Tibial nerve (tissue), 4 donors: ENCODE results near the gene SUSD5. TPM values are rescaled to one million over a fixed set of nuclear protein-coding genes. Genes with fewer than 3 reads are reported as not detected.

Source experiments
- DNase-seq, 2 donors: peaks; one replicate each; pipeline ENCODE4 v3.0.0-alpha.2; 2019; ENCODE audit warnings: low spot score in 2 of 2
- H3K27ac ChIP-seq, 4 donors: fragments of 200-600 bp; sonication (generic) in 3 of 4; one replicate each; pipeline ENCODE4 v1.5.1; 2017 to 2019; ENCODE audit warnings: mild to moderate bottlenecking in 1 of 4
- H3K27me3 ChIP-seq, 2 donors: fragments of 200-600 bp; sonication (generic) in 1 of 2; one replicate each; pipeline versions ENCODE4 v1.5.1 to v1.6.0; 2017 to 2019
- H3K36me3 ChIP-seq, 3 donors: fragments of 200-600 bp; sonication (generic); one replicate each; pipeline ENCODE4 v1.5.1; 2018 to 2019
- H3K4me1 ChIP-seq, 4 donors: fragments of 200-600 bp; sonication (generic) in 3 of 4; one replicate each; pipeline ENCODE4 v1.5.1; 2017 to 2019
- H3K4me3 ChIP-seq, 4 donors: fragments of 200-600 bp; sonication (generic) in 3 of 4; one replicate each; pipeline ENCODE4 v1.5.1; 2017 to 2019; ENCODE audit warnings: mild to moderate bottlenecking in 1 of 4, moderate library complexity in 1 of 4
- H3K9me3 ChIP-seq, 4 donors: fragments of 200-600 bp; sonication (generic) in 3 of 4; one replicate each; pipeline ENCODE4 v1.5.1; 2017 to 2019
- CTCF ChIP-seq, 5 experiments: fragments of 200-600 bp in 3 of 5; fragments of 450-650 bp in 2 of 5; sonication (generic) in 3 of 5; IDR thresholded peaks; one replicate each; pipeline ENCODE4 v1.5.1; 2016 to 2019; ENCODE audit warnings: antibody characterized with exemption in 5 of 5, mild to moderate bottlenecking in 3 of 5, moderate library complexity in 2 of 5
- EP300 ChIP-seq, 2 donors: sonication (generic); formaldehyde crosslinking; IDR thresholded peaks; one replicate each; pipeline ENCODE4 v1.6.1; 2017; ENCODE audit warnings: antibody characterized with exemption in 2 of 2, mild to moderate bottlenecking in 1 of 2
- POLR2A ChIP-seq, 2 donors: fragments of 450-650 bp; IDR thresholded peaks; one replicate each; pipeline ENCODE4 v1.6.1; 2017; ENCODE audit warnings: antibody characterized with exemption in 2 of 2, mild to moderate bottlenecking in 2 of 2, moderate library complexity in 2 of 2
- WGBS, 2 donors: methylation state at CpG; one replicate each; pipeline ENCODE4 v1.1.5; 2018; 5-methylcytosine and 5-hydroxymethylcytosine counted together
- total RNA-seq, 4 donors: library from RNA; depleted of rRNA; stranded (reverse); fragments of >200 nt; gene quantifications; one replicate each; pipeline ENCODE4 v1.1.0, GENCODE V29; 2016

SUSD5 gene
- total RNA-seq, 4 donors from 2014 or later, result 0.90 to 12.6 (median 4.3) TPM

- DNase-seq, result no peak
- H3K36me3 ChIP-seq, result no peaks in the 10 kb centered on the region
- H3K9me3 ChIP-seq, result no peaks in the 10 kb centered on the region
- TF ChIP-seq EP300 (IDR thresholded peaks at IDR 0.05) (no peak), CTCF (IDR thresholded peaks at IDR 0.05) (no peak), POLR2A (IDR thresholded peaks at IDR 0.05) (no peak)
- H3K4me3 ChIP-seq, result peak overlapping the region; percentile 22 to 52 (median 43)
- 1 to 2% methylated on average over 16 to 19 of the region's 19 CpGs for WGBS, 2 donors
- peaks cover 0 to 17% (median 11%) of the 10 kb centered on the region in 4 donors for H3K4me1 ChIP-seq
- H3K27me3 ChIP-seq, result peaks cover 0 to 26% of the 10 kb centered on the region in 2 donors
- peak overlapping the region in 1 of 4 donors; percentile 22 for H3K27ac ChIP-seq
These were observed 654 bp downstream of the SUSD5 start for GRCh38 chr3:33217866-33218445.

- H3K36me3 ChIP-seq, result no peaks in the 10 kb centered on the region
- WGBS, 2 donors, result 94 to 95% methylated on average over 3 of the region's 3 CpGs
- no peak overlapping the region for H3K27ac ChIP-seq
- TF ChIP-seq EP300 (IDR thresholded peaks at IDR 0.05), result no peak
- no peak for TF ChIP-seq POLR2A (IDR thresholded peaks at IDR 0.05)
- TF ChIP-seq CTCF (IDR thresholded peaks at IDR 0.05), result no peak
- no peaks in the 10 kb centered on the region for H3K9me3 ChIP-seq
- peaks cover 0 to 17% (median 11%) of the 10 kb centered on the region in 4 donors for H3K4me1 ChIP-seq
- no peak for DNase-seq
- peaks cover 0 to 26% of the 10 kb centered on the region in 2 donors for H3K27me3 ChIP-seq
- no peak overlapping the region for H3K4me3 ChIP-seq
These were observed 2.9 kb downstream of the SUSD5 start for GRCh38 chr3:33215739-33216138.

- no peaks in the 10 kb centered on the region for H3K4me1 ChIP-seq
- H3K27ac ChIP-seq, result no peak overlapping the region
- 85 to 89% methylated on average over 3 of the region's 3 CpGs for WGBS, 2 donors
- H3K36me3 ChIP-seq, result no peaks in the 10 kb centered on the region
- DNase-seq, result no peak
- no peak overlapping the region for H3K4me3 ChIP-seq
- TF ChIP-seq POLR2A (IDR thresholded peaks at IDR 0.05) (no peak), EP300 (IDR thresholded peaks at IDR 0.05) (no peak), CTCF (IDR thresholded peaks at IDR 0.05) (no peak)
- peaks cover 0 to under 1% of the 10 kb centered on the region in 2 donors for H3K27me3 ChIP-seq
- H3K9me3 ChIP-seq, result peaks cover 0 to 11% (median 5%) of the 10 kb centered on the region in 4 donors
These were observed 6.2 kb downstream of the SUSD5 start for GRCh38 chr3:33212406-33212805.

GRCh38 chr3:33211444-33211843 is 7.2 kb downstream of the SUSD5 start:
- Histone ChIP-seq H3K9me3 (peaks cover 0 to 11% (median 5%) of the 10 kb centered on the region in 4 donors), H3K36me3 (no peaks in the 10 kb centered on the region), H3K4me3 (no peak overlapping the region), H3K27me3 (no peaks in the 10 kb centered on the region), H3K27ac (no peak overlapping the region), H3K4me1 (no peaks in the 10 kb centered on the region)
- DNase-seq, result no peak
- TF ChIP-seq POLR2A (IDR thresholded peaks at IDR 0.05), result no peak
- TF ChIP-seq CTCF (IDR thresholded peaks at IDR 0.05), result no peak
- TF ChIP-seq EP300 (IDR thresholded peaks at IDR 0.05), result no peak
- 87 to 91% methylated on average over 1 of the region's 1 CpG for WGBS, 2 donors

GRCh38 chr3:33209357-33209756 is 9.3 kb downstream of the SUSD5 start:
- Histone ChIP-seq H3K36me3 (no peaks in the 10 kb centered on the region), H3K4me3 (no peak overlapping the region), H3K27me3 (no peaks in the 10 kb centered on the region), H3K4me1 (no peaks in the 10 kb centered on the region), H3K9me3 (peaks cover 0 to 11% (median 5%) of the 10 kb centered on the region in 4 donors), H3K27ac (no peak overlapping the region)
- TF ChIP-seq EP300 (IDR thresholded peaks at IDR 0.05) (no peak), POLR2A (IDR thresholded peaks at IDR 0.05) (no peak), CTCF (IDR thresholded peaks at IDR 0.05) (no peak)
- DNase-seq, result no peak
